Activated T-cell treated with anti-CD3 and anti-CD28 coated beads for 24 hours (primary cell): ENCODE results near the gene DYNLT4.
"Not testable (repeated sequence)": the region's sequence is repeated elsewhere in the genome, so short reads cannot be mapped to it uniquely, and the experiment has no call there.

Experiments
- DNase-seq: peaks from one replicate; pipeline ENCODE4 v3.0.0-alpha.2; 2020; ENCODE audit warnings: low read depth

Gene DYNLT4

DNA sequence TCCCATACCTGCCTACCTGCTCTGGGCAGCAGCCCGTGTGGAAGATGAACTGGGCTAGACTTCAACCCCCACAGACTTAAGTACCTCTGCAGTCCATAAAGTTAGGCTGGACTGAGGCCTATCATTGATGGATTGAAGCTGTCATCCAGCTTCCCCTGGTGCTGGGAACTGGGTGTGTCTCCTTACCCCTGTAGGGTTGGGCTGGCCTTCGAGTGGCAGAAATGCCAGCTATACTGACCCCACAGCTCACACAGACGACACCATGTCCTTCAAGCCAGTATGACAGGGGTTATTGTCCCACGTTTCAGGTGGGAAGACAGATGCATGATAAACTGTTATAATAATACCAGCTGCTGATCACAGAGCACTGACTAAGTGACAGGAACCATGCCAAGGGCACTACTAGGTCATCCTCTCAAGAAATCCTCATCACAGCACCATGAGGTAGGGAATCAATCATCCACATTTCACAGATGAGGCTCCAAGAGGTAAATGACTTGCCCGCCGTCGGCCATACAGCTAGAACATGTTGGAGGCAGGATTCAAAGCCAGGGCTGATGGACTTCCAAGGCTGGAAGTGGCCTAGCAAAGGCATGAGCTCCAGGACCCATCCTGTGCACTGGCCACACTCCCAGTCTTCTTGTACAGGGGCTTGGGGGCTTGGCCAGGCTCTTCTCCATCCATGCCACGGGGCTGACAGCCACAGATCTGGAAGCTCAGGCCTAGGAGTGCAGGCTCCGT lies 18.9 kb downstream of the DYNLT4 start, which contains the start of gene BEST4:
Gene BEST4 (minus strand): TSS at position 51 of the 741 bp plus-strand sequence. CDS start 465 bp downstream, outside the sequence.
- no peak for DNase-seq

DNA sequence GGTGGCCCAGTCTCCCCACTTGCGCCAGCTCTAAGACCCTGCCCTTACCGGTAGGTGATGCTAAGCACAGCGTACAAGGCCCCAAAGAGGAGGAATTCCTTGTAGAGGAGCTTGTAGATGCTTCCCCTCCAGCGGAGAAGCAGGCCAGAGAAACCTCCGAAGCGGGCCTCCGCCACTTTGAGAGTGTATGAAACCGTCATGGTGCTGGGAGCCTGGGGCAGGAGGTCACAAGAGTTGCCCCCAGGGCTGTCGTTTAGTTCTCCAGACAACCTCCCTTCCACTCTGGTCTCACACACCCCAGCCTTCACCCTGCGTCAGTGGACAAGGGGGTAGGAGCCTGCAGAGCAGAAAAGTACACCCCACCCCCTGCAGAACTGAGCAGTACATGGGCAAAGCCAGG lies 19.6 kb downstream of the DYNLT4 start:
- DNase-seq, result no peak

DNA sequence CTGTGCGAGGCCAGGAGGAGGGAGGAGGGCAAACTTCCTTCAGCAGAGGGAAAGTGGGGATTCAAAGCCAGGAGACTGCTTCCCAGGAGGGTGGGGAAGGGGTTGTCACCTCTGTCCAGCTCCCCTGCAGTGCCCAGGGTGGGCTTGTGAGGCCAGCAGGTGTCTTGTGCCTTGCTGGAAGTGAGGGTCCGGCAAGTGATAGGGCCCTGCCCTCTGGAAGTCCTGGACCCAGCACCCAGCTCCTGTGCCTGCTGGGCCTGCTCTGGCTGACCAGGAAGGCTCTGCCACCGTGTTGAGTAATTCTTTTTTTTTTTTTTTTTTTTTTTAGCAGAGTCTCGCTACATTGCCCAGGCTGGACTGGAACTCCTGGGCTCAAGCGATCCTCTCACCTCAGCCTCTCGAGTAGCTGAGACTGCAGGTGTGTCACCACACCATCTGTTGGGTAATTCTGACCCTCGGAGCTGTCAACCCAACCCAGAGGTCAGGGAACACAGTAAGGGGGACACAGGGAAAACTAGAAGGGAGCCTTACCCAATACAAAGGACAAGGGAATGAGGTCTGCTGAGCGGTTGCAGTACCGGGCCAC lies 20.2 kb downstream of the DYNLT4 start:
- DNase-seq, result no peak

DNA sequence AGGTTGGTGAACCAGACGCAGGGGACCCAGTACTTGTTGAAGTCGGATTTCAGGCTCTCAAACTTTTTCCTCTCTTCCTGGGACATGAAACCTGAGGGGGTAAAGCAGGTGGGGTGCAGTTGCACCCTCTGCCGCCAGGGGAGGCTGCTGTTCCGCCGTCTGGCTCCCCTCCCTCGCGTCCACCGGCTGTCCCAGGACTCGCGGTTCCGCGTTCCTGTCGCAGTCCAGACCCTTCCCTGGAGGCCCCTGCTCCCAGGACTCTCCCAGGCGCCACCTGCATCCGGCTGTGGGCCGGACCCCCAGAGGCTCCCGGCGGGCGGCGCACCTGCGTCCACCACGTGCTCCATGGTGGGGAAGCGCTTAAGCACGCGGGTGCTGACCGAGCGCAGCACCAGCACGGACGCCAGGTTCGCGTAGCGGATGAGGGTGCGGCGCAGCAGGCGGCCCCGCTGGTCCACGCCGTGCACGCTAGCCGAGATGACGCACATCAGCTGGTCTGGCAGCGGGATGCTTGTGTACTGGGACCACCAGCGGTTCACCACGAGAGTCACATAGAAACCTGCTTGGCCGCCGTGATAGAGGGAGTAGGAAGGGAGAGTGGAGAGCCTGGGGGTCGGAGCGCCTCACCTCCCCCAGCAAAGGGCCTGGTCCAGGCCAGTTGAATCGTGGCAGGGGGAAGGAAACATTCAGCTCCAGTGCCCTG lies 20.9 kb downstream of the DYNLT4 start:
- DNase-seq, result no peak

DNA sequence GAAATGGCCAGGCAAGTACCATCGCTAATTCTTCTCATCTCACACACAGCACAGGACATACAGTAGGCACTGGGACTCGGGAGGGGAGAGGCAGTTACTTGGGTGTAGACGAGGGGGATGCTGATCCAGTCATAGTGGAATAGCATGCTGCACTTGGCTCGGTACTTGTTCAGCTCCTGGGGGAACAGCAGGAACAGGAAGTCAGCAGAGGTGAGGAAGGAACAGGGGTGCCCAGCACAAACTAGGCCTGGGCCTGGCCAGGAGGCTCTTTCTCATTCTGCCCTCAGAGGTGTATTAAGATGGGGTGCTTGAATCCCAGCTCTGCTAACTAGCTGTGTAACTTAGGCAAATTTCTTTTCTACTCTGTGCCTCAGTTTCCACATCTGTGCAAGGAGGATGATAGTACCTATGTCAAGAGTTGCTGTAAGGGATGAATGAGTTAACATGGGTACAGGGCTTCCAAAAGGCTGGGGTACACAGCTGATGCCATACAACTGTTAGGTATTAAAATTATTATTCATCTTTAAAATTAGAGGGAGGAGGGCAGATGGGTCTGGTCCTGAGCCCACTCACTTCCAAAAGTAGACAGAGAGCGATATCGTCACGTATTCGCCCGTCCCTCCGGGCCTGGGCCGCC lies 21.5 kb downstream of the DYNLT4 start:
- no peak for DNase-seq

DNA sequence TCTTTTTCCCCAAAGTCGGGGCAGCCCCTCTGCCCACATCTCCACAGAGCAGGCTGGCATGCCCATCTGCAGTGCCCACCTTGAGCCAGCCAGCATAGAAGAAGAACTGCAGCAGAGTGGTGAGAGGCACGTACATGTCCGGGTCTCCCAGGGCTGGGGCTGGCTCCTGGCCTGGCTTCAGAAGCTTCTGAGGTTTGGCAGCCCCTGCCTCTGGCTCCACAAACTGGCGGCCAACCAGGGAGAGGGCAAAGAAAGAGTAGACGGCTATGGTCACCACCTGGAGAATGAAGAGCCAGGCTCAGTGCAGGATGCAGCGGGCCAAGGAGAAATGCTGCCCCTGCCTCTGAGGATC lies 22.1 kb downstream of the DYNLT4 start:
- no peak for DNase-seq

DNA sequence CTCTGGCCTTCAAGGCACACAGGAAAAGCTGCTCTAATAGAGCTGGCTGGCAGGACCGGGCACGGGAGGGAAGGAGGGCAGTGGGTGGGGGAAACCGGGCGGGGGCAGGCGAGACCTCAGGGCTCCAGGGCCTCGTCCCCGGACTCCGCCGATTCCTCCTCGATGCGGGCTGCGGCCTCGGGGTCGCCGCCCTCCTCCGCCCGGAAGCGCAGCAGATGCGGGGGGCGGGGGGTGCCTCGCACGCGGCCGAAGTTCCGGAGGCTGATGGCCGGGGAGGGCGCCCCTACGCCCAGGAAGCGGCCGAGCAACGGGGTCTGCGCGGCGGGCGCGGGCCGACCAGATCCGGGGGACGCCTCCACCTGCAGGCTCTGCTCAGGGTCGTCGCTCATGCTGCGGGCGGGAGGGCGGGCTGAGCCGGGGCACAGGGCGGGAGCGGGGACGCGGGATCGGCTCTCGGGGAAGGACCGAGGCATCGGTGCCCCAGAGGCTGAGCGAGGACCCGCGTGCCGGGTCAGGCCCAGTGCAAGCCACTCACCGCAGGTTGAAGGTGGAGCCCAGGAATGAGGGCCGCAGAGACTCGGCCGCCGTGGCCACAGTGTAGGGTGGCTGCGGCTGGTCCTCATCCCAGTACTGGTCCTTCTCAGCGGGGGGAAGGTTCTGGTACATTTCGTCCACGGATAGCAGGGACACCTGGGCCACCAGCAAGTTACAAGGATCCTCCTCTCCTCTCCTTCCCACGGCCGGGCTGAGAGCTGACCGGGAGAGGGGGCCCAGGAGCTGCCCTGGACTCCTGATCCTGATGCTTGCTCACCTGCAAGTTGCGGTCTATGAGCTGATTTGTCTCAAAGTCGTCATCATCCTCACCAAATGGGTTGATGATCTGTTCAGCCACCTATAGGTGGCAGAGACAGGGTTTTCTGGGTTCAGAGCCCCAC lies 22.8 kb downstream of the DYNLT4 start:
- DNase-seq, result no peak

DNA sequence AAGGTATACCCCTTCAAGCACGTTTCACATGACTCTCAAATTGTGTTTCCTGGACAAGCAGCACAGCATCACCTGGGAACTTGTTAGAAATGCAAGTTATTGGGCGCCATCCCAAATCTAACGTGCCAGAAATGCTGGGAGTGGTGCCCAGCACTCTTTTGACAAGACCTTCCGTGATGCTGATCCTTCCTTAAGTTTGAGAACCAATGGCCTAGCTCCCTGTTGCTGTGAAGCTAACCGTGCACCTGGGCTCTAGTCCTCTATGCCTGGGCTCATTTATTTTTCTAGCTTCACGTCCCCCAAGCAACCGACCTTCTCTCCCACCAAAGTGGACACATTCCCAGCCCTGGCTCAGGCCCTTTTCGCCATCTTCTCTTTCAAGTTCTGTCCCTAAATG lies 23.5 kb downstream of the DYNLT4 start:
- no peak for DNase-seq

DNA sequence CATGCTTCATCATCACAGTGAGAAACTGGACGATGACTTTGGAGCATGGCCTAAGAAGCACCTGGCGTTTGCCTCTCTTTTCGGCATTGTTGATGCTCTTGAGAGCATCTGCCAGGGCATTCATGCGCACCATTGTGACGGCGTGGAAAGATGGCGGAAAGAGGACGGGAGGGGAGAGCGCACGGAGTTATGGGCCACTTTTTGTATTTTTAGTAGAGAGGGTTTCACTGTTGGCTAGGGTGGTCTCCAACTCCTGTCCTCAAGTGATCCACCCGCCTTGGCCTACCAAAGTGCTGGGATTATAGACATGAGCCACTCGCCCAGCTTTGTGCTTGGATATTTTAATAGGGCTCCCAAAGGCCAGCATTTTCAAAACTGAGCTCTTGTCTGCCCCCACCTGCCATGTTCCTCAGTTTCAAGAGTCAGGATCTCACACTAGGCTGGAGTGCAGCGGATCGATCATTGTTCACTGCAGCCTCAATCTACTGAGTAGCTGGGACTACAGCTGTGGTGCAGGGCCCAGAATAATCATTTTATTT lies 26.5 kb downstream of the DYNLT4 start:
- no peak for DNase-seq

DNA sequence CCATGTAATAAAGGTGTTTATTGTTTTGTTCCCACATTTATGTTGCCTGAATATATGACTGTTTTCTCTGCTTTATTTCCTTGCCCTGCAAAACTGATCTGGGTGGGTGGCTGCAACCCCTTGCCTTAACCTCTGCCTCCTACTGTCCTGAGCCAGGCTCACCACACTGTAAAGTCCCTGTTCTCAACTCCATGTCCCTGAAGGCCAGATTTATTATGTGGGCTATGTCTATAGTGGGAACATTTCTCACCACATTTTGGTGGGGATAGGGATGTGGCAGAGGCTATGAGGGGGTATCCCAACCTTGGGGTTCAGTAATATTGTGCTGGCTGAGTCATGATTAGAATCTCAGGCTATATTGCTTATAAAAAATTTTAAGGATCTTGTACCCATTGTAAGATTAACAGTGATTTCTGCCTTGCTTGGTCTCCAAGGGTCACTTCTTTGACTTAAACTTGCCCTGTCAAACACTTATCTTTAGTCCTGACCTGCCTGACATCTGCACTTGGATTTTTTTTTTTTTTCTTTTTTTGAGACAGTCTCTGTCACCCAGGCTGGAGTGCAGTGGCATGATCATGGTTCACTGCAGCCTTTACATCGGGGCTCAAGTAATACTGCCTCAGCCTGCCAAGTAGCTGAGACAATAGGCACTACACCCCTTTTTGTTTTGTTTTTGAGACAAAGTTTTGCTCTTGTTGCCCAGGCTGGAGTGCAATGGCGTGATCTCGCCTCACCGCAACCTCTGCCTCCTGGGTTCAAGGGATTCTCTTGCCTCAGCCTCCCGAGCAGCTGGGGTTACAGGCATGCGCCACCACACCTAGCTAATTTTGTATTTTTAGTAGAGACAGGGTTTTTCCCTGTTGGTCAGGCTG lies 28.2 kb downstream of the DYNLT4 start:
- DNase-seq, result no peak

DNA sequence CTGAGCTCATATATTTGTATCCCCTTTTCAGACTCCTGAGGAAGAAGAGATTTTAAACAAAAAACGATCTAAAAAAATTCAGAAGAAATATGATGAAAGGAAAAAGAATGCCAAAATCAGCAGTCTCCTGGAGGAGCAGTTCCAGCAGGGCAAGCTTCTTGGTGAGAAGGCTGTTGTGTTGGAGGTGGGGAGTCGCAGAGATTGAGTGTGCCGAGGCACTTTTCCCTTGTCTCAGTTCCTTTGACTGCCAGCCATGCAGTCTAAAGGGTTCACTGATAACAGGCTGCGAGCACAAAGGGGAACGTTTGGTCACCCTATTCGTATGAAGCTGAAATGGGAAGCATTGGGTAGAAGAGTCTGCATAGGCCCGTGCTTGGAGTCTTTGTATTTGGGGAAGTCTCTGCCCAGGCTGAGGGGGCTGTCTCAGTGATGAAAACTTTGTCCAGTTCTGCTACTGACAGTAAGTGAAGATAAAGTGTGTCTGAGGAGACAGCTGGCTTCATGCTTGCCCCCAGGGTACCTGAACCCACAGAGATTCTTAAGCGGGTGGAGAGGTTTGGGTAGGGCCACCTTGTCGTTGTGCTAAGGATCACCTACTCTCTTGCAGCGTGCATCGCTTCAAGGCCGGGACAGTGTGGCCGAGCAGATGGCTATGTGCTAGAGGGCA lies 29.0 kb downstream of the DYNLT4 start:
- no peak for DNase-seq

DNA sequence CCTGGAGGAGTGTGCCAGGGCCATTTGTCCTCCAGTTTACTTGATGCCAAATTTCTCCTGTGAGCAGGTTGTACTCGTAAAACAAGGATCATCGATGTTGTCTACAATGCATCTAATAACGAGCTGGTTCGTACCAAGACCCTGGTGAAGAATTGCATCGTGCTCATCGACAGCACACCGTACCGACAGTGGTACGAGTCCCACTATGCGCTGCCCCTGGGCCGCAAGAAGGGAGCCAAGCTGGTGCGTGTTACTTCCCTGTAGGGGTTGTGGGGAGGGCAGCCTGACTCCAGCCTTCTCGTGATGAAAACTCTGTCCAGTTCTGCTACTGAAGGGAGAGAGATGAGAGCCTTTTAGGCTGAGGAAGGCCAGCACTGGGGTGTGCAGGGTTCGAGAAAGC lies 29.6 kb downstream of the DYNLT4 start:
- DNase-seq, result no peak

DNA sequence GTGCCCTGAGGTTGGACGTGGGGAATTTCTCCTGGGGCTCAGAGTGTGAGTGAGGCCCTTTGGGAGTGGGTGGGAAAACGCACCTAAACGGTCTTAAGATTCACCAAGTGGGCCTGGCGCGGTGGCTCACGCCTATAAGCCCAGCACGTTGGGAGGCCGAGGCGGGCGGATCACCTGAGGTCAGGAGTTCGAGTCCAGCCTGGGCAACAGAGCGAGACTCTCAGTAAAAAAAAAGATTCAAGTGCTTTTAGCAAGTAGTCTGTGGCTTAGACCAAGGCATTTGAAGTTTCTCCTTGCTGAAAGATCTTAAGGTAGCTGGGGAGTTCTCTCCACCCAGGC lies 30.5 kb downstream of the DYNLT4 start:
- DNase-seq, result no peak

DNA sequence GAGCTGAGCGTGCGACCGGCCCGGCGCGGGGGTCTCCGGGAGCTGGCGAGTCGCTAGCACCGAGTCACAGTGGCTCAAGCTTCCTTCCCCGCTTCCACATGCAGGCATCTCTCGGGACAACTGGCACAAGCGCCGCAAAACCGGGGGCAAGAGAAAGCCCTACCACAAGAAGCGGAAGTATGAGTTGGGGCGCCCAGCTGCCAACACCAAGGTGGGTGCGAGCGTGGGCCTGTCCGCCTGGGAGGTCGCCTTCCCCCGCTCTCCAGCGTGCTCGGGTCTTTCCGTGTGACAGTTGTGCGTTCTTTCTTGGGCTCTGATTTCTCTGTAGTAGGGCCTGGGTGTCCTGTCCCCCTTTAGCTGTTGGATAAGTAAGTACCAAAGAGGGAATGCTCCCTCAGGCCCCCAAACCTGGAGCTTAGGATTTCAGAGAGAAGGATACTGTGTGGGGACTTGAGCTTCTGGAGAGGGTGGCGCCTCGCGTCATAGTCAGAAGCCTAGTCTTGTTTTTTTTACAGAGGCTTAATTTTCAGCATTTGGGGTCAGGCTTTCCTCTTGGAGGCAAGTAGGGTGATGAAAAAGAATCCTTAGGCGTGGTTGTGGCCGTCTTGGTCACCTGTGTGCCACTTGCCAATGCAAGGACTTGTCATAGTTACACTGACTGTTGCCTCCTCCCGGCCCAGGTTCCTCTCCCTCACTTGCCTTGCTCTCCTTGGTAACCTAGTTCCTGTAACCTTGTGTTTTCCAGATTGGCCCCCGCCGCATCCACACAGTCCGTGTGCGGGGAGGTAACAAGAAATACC lies 31.0 kb downstream of the DYNLT4 start:
- no peak for DNase-seq

DNA sequence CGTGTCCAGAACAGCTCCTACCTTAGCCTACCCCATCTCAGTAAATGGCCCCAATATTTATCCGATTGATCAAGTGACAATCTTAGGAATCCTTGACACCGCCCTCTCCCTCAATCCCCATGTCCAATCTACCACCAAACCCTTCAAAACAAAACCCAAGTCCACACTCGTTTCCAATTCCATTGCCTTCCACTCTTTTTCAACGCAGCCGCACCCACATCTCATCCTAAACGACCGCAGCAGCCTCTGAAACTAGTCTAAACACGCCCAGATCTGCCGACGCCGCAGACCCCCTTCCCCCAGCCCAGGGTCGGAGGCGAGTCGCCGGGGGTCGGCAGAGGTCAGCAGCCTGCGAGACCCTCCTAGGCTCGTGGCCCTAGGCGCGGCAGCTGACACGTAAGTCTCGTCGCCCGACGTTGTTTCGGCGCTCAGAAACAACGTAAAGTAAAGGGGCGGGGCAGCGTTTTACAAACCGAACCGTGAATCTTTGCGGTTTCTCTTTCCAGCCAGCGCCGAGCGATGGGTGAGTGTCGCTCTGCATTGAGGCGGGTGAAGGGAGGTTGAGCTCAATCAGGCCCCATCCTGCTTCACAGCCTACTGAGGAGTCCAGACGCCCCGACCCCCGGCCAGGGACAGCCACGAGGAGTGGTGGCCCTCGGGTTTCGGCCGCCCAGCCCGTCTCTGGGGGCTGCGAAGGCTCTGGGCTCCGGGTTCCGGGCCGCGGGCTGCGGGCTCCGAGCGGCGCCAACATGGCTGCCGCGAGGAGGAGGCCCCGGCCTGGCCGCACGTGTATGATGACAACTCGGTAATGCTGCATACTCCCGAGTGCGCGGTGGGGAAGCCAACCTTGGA lies 31.8 kb downstream of the DYNLT4 start, which contains the start of gene RPS8:
Gene RPS8 (plus strand): TSS at position 463 of the 852 bp plus-strand sequence. CDS start 57 bp downstream, at position 520.
- peak; percentile 84 for DNase-seq

DNA sequence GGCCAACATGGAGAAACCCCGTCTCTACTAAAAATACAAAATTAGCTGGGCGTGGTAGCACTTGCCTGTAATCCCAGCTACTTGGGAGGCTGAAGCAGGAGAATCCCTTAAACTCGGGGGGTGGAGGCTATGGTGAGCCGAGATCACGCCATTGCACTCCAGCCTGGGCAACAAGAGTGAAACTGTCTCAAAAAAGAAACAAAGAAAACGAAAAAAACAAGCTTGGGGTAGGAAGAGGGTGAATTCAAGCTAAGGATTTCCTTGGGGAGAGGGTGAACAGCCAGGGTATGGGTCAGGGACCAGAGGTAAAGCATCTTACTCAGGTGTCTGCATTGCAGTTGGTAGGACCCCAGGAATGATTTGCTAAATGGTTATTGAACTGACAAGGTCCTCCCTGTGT lies 40.7 kb downstream of the DYNLT4 start:
- DNase-seq, result not testable (repeated sequence)

DNA sequence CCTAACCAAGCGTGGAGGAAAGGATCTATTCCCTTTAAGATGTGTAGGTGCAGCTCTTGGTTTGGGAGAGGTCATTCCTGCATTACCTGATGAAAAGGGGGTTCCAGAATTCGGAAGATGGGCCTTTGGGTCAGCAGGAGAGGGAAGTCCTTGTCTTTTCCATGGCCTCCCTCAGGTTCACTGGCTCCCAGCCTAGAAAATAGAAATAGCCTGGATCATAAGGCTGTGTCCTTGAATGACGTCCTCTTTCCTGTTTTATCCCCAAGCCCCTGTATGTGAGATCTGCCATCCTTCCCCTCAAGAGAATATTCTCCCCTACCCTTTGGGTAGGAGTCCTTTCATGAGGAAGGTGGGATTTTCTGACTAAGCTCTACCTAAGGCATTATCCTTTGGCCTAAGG lies 46.3 kb downstream of the DYNLT4 start:
- DNase-seq, result no peak

DNA sequence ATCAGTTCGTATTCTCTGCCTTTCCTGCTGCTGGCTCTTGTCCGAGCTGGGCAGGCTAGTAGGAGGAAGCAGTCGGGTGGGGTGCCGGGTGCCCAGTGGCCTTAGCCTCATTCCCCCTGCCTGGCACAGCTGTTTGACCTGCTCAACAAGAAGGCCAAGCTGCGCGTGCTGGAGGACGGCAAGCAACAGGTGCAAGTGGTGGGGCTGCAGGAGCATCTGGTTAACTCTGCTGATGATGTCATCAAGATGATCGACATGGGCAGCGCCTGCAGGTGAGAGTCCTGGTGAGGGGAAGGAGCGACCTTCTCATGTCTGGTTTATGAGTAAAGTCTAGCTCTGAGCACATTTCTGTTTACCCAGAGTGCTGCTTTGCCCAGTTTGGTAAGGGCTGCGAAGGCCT lies 48.1 kb downstream of the DYNLT4 start:
- no peak for DNase-seq
